Cardiac septum (tissue), 1 donor: ENCODE data around the gene VIPR2. TPM values are rescaled to one million over a fixed set of nuclear protein-coding genes. Genes with fewer than 3 reads are reported as not detected.

Source experiments
- DNase-seq: peaks from one replicate; pipeline ENCODE4 v3.0.0-alpha.2; 2020; ENCODE audit warnings: low spot score
- intact Hi-C: fragments of 100-400 bp; cut with DNase I; formaldehyde crosslinking; loops from one replicate; pipeline ENCODE4 v1.14.0; 2022
- total RNA-seq: library from RNA; stranded (reverse); fragmentation: NEBNext Ultra II Directional; extraction: Animal tissue kit (Norgen Biotek cat#: 25700); gene quantifications from one replicate; pipeline ENCODE4 v1.2.1, GENCODE V29; 2021
- donor health status: DM: no; HTN: no; CAD: no.

VIPR2 gene
- total RNA-seq, 1 donor from 2014 or later = 23.2 TPM

DNA sequence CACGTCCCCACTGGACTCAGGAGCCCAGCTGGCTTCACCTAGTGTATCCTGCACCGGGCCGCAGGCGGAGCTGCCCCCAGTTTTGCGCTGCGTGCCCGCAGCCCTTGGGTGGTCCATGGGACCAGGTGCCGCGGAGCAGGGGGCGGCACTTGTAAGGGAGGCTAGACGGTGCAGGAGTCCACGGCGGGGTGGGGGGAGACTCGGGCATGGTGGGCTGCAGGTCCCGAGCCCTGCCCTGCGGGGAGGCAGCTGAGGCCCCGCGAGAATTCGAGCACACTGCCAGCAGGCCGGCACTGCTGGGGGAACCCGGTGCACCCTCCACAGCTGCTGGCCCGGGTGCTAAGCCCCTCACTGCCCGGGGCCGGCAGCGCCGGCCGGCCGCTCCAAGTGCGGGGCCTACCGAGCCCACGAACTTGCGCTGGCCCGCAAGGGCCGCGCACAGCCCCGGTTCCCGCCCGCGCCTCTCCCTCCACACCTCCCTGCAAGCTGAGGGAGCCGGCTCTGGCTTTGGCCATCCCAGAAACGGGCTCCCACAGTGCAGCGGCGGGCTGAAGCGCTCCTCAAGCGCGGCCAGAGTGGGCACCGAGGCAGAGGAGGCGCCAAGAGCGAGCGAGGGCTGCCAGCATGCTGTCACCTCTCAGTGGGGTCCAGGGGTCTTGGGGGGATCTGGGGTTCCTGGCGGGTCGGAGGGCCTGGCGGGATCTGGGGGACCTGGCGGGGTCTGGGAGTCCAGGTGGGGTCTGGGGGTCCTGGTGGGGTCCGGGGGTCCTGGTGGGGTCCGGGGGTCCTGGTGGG is 81.4 kb downstream of the VIPR2 start:
- DNase-seq = peak; percentile 71
- intact Hi-C loops = no loop called here

DNA sequence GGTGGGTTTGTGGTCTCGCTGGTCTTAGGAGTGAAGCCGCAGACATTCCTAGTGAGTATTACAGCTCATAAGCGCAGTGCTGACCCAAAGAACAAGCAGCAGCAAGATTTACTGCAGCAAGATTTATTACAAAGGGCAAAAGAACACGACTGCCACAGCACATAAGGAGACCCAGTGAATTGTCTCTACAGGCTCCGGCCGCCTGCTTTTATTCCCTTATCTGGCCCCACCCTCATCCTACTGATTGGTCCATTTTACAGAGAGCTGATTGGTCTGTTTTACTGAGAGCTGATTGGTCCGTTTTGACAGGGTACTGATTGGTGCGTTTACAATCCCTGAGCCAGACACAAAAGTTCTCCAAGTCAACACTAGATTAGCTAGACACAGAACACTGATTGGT is 82.1 kb downstream of the VIPR2 start:
- intact Hi-C loops = no loop called here
- DNase-seq = no peak

DNA sequence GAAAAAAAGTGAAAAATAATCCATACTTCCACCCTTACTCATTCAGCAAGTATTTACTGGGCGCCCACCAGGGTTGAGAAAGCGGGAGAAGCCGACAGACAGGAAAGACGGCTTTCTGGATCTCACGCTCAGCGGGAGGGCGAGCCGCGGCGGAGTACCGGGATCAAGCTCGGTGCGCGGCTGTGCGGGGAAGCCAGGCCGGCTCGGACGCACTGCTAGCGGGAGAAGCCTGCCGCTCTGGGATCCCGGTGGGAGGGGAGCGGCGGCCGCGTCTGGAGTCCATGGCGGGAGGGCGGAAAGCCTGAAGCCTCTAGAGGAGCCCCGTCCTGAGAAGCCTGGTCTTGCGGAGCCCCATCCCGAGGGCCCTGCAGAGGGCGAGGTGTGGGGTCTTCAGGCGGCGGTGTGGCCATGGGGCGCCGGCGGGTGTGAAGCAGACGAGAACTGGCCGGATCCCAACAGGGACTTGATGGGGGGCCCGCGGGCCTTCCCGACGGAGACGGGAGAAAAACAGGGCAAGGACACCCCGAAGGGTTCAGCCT is 82.9 kb downstream of the VIPR2 start:
- DNase-seq = peak; percentile 72
- intact Hi-C loops = no loop called here

DNA sequence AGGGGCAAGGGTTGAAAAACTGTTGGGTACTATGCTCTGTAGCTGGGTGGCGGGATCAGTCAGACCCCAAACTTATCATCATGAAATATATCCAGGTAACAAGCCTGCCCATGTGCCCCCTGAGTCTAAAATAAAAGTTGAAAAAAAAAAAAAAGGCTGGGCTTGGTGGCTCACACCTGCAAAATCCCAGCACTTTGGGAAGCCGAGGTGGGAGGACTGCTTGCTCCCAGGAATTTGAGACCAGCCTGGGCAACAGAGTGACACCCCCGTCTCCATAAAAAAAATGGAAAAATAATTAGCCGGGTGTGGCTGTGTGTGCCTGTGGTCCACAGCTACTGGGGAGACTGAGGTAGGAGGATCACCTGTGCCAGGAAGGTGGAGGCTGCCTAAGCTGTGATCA is 83.5 kb downstream of the VIPR2 start:
- intact Hi-C loops = no loop called here
- DNase-seq = no peak

DNA sequence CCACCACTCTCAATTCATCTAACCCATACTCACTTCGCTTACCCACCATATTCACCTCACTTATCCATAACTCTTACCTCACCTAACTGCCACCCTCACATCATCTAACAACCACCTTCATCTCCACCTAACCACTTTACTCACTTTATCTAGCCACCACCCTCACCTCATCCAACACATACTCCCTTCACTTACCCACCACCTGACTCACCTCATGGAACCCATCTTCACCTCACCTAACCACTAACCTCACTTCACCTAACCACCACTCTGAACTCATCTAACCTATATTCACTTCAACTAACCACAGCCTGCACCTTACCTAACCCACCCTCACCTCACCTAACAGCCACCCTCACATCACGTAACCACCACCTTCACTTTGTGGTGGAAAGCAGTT is 84.2 kb downstream of the VIPR2 start:
- no peak for DNase-seq
- intact Hi-C loops = no loop called here

DNA sequence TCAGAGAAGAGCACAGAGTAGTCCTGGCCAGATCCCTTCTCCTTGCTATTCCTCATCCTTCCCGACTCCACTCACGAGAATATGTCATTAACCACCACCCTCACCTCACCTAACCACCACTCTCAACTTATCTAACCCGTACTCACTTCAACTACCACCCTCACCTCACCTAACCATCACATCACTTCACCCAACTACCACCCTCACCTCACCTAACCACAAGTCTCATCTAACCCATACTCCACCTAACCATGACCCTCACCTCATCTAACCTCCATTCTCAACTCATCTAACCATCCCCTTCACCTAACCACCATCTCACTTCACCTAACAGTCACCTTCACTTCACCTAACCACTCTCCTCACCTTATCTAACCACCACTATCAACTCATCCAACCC is 85.0 kb downstream of the VIPR2 start:
- intact Hi-C loops = no loop called here
- DNase-seq = no peak

DNA sequence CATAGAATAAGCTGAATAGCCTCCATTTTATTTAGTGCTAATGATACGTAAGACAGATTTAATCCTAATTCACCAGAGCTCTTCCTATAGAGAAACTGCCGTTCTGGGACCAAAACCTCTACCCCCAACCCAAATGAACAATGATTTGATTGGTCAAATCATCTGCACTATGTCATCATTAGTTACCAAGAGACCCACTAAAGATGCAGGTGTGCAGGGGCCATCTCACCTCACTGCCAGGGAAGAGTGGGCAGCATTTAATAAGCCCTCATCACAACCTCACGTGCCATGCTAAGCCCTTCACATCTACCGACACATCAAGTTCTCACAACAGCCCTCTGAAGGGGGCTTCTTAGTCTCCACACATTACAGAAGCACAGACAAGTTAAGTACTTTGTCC is 87.0 kb downstream of the VIPR2 start:
- DNase-seq = no peak
- intact Hi-C loops = no loop called here

DNA sequence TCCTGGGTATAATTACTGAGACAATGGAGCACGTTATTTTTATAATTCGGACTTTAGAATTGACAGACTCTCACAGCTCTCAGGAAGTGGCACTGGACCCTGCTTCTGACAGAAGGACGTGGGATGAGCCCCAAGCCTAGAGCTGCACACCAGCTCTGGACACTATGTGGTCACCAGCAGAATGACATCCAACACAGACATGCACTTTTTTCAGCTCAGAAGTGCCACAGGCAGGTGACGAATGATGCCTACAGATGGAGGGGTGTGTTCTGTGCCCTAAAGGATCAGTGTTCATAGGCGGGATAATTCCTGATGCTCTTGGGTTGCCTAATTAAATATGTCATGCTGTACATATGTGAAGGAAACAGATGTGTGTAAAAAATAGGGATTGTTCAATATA is 87.9 kb downstream of the VIPR2 start:
- intact Hi-C loops = no loop called here

DNA sequence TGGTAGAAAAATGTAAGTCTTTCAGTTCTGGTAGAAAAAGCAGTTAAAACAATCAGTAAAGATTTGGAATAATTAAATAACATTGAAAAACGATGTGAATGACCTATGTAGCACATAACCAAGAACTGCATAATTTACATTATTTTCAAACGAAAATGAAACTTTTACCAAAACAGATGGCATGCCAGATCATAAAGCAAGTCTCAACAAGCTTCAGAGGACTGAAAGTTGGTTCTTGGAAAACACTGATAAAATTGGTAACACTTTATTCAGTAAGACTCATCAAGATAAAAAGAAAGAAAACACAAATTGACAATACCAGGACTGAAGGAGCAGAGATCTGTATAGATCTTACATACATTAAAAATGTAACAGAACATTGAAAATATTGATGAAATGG is 92.8 kb downstream of the VIPR2 start:
- intact Hi-C loops = no loop called here
- DNase-seq = no peak

More for the DNA sequence above, 87.9 kb downstream of the VIPR2 start:
- no peak for DNase-seq

DNA sequence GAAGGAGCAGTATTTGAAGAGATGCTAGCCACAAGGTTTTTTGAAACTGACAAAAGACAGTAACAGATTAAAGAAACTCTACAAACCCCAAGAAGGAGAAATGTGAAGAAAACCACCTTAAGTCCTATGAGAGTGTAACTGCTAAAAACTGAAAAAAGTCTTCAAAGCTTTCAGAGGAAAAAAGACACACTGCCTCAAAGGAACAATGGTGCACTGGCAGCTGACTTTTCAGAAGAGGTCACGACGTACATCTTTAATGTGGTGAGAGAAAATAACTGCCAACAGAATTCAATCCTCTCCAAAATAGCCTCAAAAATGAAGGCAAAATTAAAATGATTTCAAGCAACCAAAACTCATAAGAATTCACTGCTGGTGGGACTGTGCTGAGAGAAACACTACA is 94.0 kb downstream of the VIPR2 start:
- DNase-seq = no peak
- intact Hi-C loops = no loop called here

DNA sequence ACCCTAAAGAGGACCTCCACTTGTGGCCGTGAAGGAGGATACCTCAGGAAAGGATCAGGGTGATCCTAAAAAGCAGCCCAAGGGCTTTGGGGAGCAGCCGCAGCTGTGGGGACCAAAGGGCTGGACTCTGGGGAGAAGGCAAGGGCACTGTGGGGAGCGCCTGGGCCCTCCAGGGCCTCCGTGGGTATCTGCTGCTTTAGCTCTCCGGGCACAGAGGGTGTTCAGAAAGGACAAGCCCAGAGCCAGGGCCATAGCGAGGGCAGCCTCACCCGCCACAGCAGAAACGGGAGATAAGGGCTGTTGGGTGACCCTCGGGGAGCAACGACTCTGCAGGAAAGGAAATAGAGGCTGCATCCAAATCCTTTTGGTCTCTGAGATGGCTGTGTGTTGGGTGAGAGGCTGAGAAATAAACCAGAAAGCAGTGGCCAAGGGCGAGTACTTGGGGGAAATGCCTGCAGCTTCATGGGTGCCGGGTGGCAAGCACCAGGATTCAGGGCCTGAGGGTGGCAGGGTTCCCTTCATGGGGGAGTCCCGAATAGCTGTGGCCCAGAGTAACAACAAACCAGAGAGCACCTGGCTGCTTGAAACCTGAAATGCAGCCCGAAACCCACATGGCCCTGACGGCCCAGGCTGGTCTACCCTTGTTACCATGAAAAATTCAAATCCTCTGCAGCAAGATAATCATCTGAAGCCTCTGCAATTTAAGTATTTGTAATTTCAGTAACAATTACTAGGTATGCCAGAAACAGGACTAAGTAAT is 95.2 kb downstream of the VIPR2 start:
- DNase-seq = peak; percentile 49
- intact Hi-C loops = no loop called here

DNA sequence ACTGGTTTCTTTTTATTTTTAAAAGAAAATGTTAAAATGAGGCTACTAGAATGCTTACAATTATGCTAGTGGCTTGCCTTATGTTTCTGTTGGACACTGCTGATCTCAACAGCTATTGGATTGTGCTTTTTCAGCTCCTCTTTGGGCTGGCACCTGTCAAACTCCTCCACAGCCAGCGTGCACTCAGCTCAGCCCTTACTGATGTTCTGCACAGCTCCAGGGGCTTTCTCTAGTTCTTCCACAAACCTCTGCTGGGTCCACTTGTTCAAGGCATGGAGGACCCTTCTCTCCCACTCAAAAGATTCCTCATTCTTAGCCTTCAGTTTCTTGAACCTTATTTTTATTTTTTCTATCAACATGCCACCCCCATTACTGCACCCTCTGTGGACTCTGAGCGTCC is 96.0 kb downstream of the VIPR2 start:
- peak; percentile 35 for DNase-seq
- intact Hi-C loops = no loop called here

DNA sequence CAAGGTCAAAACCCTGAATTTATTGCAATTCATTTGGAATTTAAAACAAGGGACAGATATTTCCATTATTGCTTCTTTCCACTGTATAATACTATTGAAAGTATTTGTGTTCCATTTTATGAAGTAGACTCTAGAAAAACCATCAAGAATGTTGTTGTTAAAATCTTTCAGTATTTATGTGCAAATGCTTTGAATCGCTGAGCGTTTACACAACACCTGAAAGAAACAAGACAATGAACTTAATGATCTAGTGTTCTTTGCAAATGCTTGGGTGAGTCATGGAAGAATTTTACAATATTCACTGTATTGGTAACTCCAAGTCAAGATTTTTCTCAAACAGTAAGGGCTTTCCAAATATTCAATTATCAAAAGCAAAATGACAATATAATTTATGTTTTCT is 97.1 kb downstream of the VIPR2 start:
- DNase-seq = no peak
- intact Hi-C loops = no loop called here

DNA sequence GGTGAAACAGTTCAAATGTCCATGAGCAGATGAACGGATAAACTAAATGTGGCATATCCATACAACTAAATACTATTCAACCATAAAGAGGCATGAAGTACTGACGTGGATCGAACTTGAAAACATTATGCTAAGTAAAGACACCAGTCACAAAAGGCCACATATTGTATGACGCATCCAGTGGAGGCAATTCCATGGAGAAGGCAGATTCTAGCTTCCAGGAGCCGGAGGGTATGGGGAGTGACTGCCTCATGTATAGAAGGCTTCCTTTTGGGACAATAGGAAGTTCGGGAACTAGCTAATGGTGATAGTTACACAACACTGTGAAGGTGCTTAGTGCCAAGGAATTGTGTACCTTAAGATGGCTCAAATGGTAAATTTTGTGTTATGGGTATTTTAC is 98.4 kb downstream of the VIPR2 start:
- intact Hi-C loops = no loop called here
- no peak for DNase-seq

DNA sequence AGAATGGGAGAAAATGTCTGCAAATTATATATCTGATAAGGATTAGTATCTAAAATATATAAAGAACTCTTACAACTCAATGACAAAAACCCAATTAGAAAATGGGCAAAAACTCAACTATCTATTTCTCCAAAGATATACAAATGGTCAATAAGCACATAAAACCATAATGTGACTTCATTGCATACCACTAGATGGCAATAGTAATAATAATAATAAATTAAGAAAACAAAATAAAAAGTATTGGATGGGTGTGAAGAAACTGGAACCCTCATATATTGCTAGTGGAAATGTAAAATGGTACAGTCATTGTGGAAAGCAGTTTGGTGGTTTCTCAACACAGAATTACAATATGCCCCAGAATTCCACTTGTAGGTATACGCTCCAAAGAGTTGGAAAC is 98.8 kb downstream of the VIPR2 start:
- DNase-seq = no peak
- intact Hi-C loops = no loop called here

DNA sequence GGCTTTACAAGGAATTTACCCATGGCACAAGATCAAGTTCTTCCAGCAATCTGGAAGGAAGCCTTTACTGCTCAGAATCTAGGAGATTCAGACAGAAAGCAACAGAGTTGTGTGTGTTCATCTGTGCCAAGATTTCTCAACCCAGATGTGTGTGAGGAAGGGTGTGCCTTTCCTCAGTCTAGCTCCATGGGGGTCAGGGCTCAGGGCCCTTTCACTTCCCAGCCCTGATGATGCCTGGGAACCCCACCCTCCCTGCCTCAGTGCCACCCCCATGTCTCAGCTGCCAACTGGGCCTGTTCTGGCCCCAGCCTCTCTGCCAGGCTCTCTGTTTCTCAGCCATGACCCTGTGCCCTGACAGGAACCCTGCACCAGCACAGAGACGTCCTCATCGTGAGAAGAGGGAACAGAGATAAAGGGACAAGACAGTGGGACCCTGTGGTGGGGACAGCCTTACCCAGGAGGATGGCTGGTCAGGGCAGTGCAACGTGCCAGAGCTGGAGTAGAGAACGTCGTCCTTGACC is 102.0 kb downstream of the VIPR2 start:
- no peak for DNase-seq
- intact Hi-C loops = no loop called here

DNA sequence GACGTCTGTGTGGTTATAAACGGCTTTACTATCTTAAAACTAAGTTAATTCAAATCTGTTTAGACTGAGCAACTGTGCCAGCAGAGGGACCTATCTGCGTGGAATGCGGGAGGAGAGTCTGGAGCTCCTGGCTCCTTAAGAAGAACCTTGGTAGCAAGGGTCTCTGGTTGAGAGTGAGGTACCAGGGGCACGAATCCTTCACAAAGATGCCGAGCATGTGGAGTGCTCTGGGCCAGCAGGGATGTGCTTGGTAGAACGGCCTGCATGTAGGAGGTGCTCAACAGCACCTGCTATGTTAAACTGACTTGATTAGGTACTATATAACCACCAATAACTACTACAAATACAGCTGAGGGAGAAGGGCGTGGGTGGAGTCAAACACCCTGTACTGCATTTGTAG is 102.6 kb downstream of the VIPR2 start:
- DNase-seq = peak; percentile 43
- intact Hi-C loops = no loop called here

DNA sequence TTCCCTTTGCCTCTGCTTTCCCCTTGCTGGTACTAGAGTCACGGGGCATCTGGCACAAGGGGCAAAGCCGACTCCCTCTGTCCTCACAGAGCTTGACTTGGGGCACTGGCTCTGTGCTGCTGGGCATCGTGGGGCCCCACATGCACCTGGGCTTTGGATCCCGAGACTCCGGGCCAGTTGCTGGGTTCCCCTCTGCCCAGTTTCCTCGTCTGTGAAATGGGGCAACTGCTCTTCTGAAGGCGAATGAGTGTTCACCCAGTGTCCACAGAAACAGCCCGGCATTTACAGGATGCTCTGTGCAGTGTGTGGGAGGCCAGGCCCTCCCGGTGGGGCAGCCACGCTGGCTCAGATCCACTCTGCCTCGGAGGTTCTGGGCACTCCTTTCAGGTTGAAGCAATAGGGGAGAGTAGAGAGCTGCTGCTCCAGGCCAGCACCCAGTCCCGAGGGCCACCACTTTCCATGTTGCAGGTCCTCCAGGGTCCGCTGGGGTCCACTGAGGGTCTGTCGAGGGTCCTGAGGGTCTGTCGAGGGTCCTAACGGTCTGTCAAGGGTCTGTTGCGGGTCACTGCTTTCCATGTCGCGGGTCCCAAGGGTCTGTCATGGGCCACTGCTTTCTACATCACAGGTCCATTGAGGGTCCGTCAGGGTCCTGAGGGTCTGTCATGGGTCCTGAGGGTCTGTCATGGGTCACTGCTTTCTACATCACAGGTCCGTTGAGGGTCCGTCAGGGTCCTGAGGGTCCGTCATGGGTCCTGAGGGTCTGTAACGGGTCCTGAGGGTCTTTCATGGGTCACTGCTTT is 103.6 kb downstream of the VIPR2 start:
- intact Hi-C loops = no loop called here
- DNase-seq = peak; percentile 74

DNA sequence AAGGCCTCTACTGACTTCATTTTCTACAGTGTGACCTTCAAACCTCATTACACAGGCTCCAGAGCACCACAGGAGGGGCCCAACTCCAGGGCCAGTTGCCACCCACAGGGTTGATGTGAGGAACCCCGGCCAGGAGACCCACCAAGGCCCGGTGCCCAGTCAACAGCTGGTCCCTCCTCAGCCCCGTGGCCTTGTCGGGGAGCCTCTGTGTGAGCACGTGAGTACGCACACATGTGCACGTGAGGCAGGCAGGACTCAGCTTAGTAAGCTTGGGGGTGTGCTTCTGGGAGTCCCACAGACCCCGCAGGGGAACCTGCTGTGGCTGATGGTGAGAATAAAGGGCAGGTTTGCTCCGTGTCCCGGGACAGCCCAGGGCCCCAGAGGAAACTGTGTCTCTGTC is 104.5 kb downstream of the VIPR2 start:
- intact Hi-C loops = no loop called here
- DNase-seq = peak; percentile 74

DNA sequence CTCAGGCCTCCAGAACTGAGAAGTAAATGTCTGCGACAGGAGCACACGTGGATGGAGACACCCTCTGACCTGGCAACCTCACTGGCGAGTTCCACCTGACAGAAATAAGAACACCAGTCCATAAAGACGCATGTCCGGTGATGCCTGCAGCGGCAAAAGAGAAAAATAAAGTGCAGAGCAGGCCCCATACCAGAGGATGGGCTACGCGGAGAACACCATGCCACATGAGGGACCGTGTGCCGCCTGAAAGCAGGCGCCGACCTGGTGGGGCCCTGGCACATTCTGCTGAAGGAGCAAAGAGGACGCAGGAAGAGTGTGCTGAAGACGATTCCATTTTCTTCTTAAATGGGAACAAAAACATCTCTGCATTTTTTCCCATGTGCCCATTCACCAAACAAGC is 105.0 kb downstream of the VIPR2 start:
- intact Hi-C loops = no loop called here

More for the DNA sequence above, 105.0 kb downstream of the VIPR2 start:
- DNase-seq = peak; percentile 44
